Activated B cell treated with CpG ODN at 0.5 μM for 24 hours (primary cell): ENCODE results near the gene BCL2L13. TPM values are rescaled to one million over a fixed set of nuclear protein-coding genes. Genes with fewer than 3 reads are reported as not detected.

Experiments
- ATAC-seq: fragments of 200-7000 bp; cut with Tn5 transposase; one replicate; pipeline ENCODE4 v1.10.0; 2021; ENCODE audit warnings: low read depth, mild to moderate bottlenecking, moderate library complexity
- CTCF ChIA-PET: fragments of 350-600 bp; sonication (Branson Sonifier 250); formaldehyde crosslinking; loops from one replicate; lab custom pipeline; 2021; ENCODE audit warnings: antibody characterized with exemption; lab: Charles Lee
- POLR2A ChIA-PET: fragments of 350-600 bp; sonication (Branson Sonifier 250); formaldehyde crosslinking; loops from one replicate; lab custom pipeline; 2021; ENCODE audit warnings: antibody characterized with exemption; lab: Charles Lee
- DNase-seq: peaks from one replicate; pipeline ENCODE4 v3.0.0; 2022
- H3K27ac Mint-ChIP-seq: one replicate; pipeline ENCODE4 v1.8.0; 2020; ENCODE audit warnings: mixed read lengths
- H3K27me3 Mint-ChIP-seq: one replicate; pipeline ENCODE4 v1.8.0; 2021; ENCODE audit warnings: mixed read lengths
- H3K36me3 Mint-ChIP-seq: one replicate; pipeline ENCODE4 v1.8.0; 2021; ENCODE audit warnings: low read depth, mixed read lengths
- H3K4me1 Mint-ChIP-seq: one replicate; pipeline ENCODE4 v1.8.0; 2021; ENCODE audit warnings: mixed read lengths
- H3K4me3 Mint-ChIP-seq: one replicate; pipeline ENCODE4 v1.8.0; 2020; ENCODE audit warnings: mild to moderate bottlenecking, mixed read lengths
- H3K9me3 Mint-ChIP-seq: one replicate; pipeline ENCODE4 v1.8.0; 2020; ENCODE audit warnings: mixed read lengths
- CTCF ChIP-seq: fragments of 200-600 bp; IDR thresholded peaks from one replicate; pipeline ENCODE4 v1.8.0; 2022; ENCODE audit warnings: antibody characterized with exemption, mild to moderate bottlenecking
- intact Hi-C: fragments of 100-400 bp; cut with micrococcal nuclease; formaldehyde crosslinking; loops from one replicate; pipeline ENCODE4 v1.15.1; 2024
- total RNA-seq: library from RNA; stranded (reverse); gene quantifications from 2 replicates; pipeline ENCODE4 v1.2.3, GENCODE V29; 2022

Gene BCL2L13
- total RNA-seq, 1 donor from 2014 or later: 38.7 TPM

DNA sequence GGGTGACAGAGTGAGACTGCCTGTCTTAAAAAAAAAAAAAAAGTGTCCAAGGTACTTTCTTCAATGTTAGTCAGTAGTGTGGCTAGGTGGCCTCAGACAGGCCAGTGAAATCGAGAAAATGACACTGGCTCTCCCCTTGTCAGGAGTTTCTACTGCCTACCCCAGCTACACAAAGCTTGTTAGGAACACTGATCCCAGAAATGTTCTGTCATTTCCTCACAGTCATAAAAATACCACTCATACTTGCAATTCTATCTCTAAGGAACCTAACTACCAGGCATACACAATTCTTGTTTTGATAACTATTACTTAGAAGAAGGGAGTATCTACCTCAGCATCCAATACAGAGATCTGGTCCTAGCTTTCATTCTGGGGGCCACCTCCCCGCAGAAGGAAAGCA lies 41.3 kb upstream of the BCL2L13 start:
- intact Hi-C loops: no loop called here
- CTCF ChIA-PET: no interaction called here
- peaks cover 33% of the 10 kb centered on the region for H3K4me1 Mint-ChIP-seq
- no peaks in the 10 kb centered on the region for H3K9me3 Mint-ChIP-seq
- no peaks in the 10 kb centered on the region for H3K27me3 Mint-ChIP-seq
- POLR2A ChIA-PET: interaction anchor here (0.6 to 1.2 kb wide), 2 partner anchors 42 to 88 kb away, joined by 3 read pairs; partner anchors contain the start of gene BCL2L13
- no peak overlapping the region for H3K4me3 Mint-ChIP-seq
- H3K36me3 Mint-ChIP-seq: peaks cover 79% of the 10 kb centered on the region
- ATAC-seq (no peak), DNase-seq (no peak)
- no peak for TF ChIP-seq CTCF
- no peak overlapping the region for H3K27ac Mint-ChIP-seq

DNA sequence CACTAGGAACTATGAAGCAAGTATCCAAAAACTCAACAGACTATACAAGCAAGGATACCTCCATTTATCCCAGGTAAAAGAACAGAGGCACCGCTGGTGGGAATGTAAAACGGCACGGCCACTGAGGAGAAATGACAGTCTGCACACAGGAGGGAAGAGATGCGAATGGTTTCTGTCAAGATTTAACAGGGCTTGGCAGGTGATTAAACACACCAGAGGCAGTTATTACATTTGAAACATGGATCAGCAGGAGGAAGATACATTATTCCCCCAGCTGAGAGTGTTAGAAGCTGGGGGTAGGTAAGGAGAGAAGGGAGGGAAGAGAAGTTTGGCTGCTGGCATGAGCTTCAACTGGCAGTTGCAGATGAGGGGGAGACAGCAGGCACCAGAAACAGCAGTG lies 40.2 kb upstream of the BCL2L13 start:
- Mint-ChIP-seq H3K27ac (no peak overlapping the region), H3K27me3 (no peaks in the 10 kb centered on the region), H3K4me1 (peaks cover 30% of the 10 kb centered on the region), H3K36me3 (peaks cover 68% of the 10 kb centered on the region), H3K9me3 (no peaks in the 10 kb centered on the region), H3K4me3 (no peak overlapping the region)
- ChIA-PET POLR2A (no interaction called here), CTCF (no interaction called here)
- TF ChIP-seq CTCF: no peak
- DNase-seq (no peak), ATAC-seq (no peak)
- intact Hi-C loops: no loop called here

- Mint-ChIP-seq H3K36me3 (peaks cover 64% of the 10 kb centered on the region), H3K9me3 (no peaks in the 10 kb centered on the region), H3K27ac (no peak overlapping the region), H3K27me3 (no peaks in the 10 kb centered on the region), H3K4me3 (no peak overlapping the region), H3K4me1 (peaks cover 6% of the 10 kb centered on the region)
- ChIA-PET POLR2A (no interaction called here), CTCF (no interaction called here)
- TF ChIP-seq CTCF: no peak
- intact Hi-C loops: no loop called here
- ATAC-seq (no peak), DNase-seq (no peak)
Measured at GRCh38 chr22:17601031-17601430, 37.5 kb upstream of the BCL2L13 start.

DNA sequence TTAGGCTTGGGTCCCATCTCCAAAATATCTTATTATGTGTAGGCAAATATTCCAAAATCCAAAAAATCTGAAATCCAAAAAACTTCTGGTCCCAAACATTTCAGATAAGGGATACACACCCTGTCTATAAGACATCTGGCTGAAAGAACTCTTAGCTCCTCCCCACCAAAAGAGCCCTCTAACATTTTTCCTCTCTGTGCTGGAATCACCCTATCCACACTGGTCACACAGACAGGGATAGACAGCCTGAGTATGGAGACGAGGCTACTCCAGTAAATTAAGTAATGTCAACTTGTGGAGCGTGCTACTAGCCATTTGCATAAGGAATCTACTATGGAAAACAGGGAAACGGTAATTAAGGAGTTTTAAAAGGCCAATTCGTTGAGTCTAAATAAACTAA lies 34.9 kb upstream of the BCL2L13 start:
- Mint-ChIP-seq H3K27ac (no peak overlapping the region), H3K36me3 (peaks cover 46% of the 10 kb centered on the region), H3K4me3 (no peak overlapping the region), H3K27me3 (no peaks in the 10 kb centered on the region), H3K9me3 (no peaks in the 10 kb centered on the region), H3K4me1 (no peaks in the 10 kb centered on the region)
- CTCF ChIA-PET: no interaction called here
- DNase-seq (no peak), ATAC-seq (no peak)
- POLR2A ChIA-PET: interaction anchor here (0.6 kb wide), 1 partner anchor 173 kb away, joined by 16 read pairs; no protein-coding TSS in a partner anchor
- TF ChIP-seq CTCF: no peak
- intact Hi-C loops: no loop called here

GRCh38 chr22:17606496-17606895 lies 32.1 kb upstream of the BCL2L13 start:
- CTCF ChIA-PET: no interaction called here
- H3K36me3 Mint-ChIP-seq: peaks cover 37% of the 10 kb centered on the region
- no peaks in the 10 kb centered on the region for H3K4me1 Mint-ChIP-seq
- ATAC-seq (no peak), DNase-seq (no peak)
- no peak overlapping the region for H3K4me3 Mint-ChIP-seq
- H3K9me3 Mint-ChIP-seq: no peaks in the 10 kb centered on the region
- no peak overlapping the region for H3K27ac Mint-ChIP-seq
- intact Hi-C loops: no loop called here
- H3K27me3 Mint-ChIP-seq: no peaks in the 10 kb centered on the region
- no peak for TF ChIP-seq CTCF
- POLR2A ChIA-PET: no interaction called here
